ENCODE measurements around the gene CDK15.

- TF ChIP-seq CTCF (IDR thresholded peaks at IDR 0.05) (no peak), POLR2A (IDR thresholded peaks at IDR 0.05; ENCODE audit: low read depth) (no peak), EP300 (IDR thresholded peaks at IDR 0.05) (no peak), POLR2AphosphoS5 (IDR thresholded peaks at IDR 0.05) (no peak)
These were observed 25.1 kb downstream of the CDK15 start for GRCh38 chr2:201831469-201831868.
